GM12878 (cell line): ENCODE measurements around the gene GNG13. TPM values are rescaled to one million over a fixed set of nuclear protein-coding genes. Genes with fewer than 3 reads are reported as not detected.

Experiments used
- ATAC-seq: fragments of 200-7000 bp; cut with Tn5 transposase; 3 replicates; pipeline ENCODE4 v1.9.1; 2020; ENCODE audit warnings: mild to moderate bottlenecking, moderate library complexity
- BruUV-seq: library from RNA; stranded (reverse); fragments of 400-500 nt; replicated peaks from 2 replicates; lab custom pipeline; 2021; lab: Mats Ljungman, UMichigan
- CTCF ChIA-PET: fragments of 300-600 bp; sonication (Branson Sonifier 250); formaldehyde crosslinking; extraction: SDS; loops from one replicate; lab custom pipeline; 2021; ENCODE audit warnings: inconsistent platforms; lab: Yijun Ruan, JAX
- POLR2A ChIA-PET: fragments of 350-600 bp; formaldehyde crosslinking; extraction: SDS; loops from one replicate; lab custom pipeline; 2021; ENCODE audit warnings: inconsistent platforms; lab: Charles Lee
- RAD21 ChIA-PET: fragments of 300-600 bp; sonication (Branson Sonifier 250); formaldehyde crosslinking; loops from one replicate; lab custom pipeline; 2023; ENCODE audit warnings: antibody characterized with exemption; ENCODE audit not compliant: unreplicated experiment; lab: Charles Lee
- SMC1A ChIA-PET: fragments of 300-600 bp; sonication (Branson Sonifier 250); formaldehyde crosslinking; loops from one replicate; lab custom pipeline; 2023; ENCODE audit not compliant: unreplicated experiment, uncharacterized antibody; lab: Charles Lee
- DNase-seq: peaks from one replicate; pipeline ENCODE4 v3.0.0-alpha.2; 2011; ENCODE audit warnings: low read depth, low spot score
- FAIRE-seq: peaks from 3 replicates; lab custom pipeline; 2011; peaks lifted over from hg19 to GRCh38; lab: Jason Lieb, UNC
- H2AFZ ChIP-seq: 2 replicates; pipeline ENCODE4 v1.6.0; 2011; ENCODE audit warnings: low read depth, low read length, control low read depth; ENCODE audit not compliant: control insufficient read depth
- H3K27ac ChIP-seq: 2 replicates; pipeline ENCODE4 v1.5.1; 2011; ENCODE audit warnings: control low read depth; ENCODE audit not compliant: control insufficient read depth, insufficient read depth
- H3K27me3 ChIP-seq, 2 experiments: replicated peaks in 1 of 2; 2 replicates each; pipeline versions ENCODE4 v1.6.0 to v1.6.1; 2011; ENCODE audit warnings: low read length in 1 of 2; ENCODE audit not compliant: control insufficient read depth in 2 of 2, insufficient read depth in 2 of 2
- H3K36me3 ChIP-seq, 2 experiments: 2 replicates each; pipeline ENCODE4 v1.5.1; 2011; ENCODE audit warnings: low read length in 1 of 2; ENCODE audit not compliant: control insufficient read depth in 2 of 2, insufficient read depth in 2 of 2
- H3K4me1 ChIP-seq: 2 replicates; pipeline ENCODE4 v1.6.1; 2011; ENCODE audit warnings: mild to moderate bottlenecking, low read length, moderate library complexity, mixed read lengths; ENCODE audit not compliant: control insufficient read depth, insufficient read depth
- H3K4me2 ChIP-seq: 2 replicates; pipeline ENCODE4 v1.6.0; 2011; ENCODE audit warnings: control low read depth; ENCODE audit not compliant: control insufficient read depth, insufficient read depth
- H3K4me3 ChIP-seq: fragments of 200-600 bp; sonication (generic); 2 replicates; pipeline ENCODE4 v1.5.1; 2016
- H3K79me2 ChIP-seq: 2 replicates; pipeline ENCODE4 v1.6.0; 2011; ENCODE audit warnings: low read length; ENCODE audit not compliant: control insufficient read depth, insufficient read depth
- H3K9ac ChIP-seq: 2 replicates; pipeline ENCODE4 v1.8.0; 2011; ENCODE audit warnings: low read length, control low read depth, mixed read lengths; ENCODE audit not compliant: control insufficient read depth, insufficient read depth
- H3K9me3 ChIP-seq: replicated peaks from 3 replicates; pipeline ENCODE4 v1.5.1; 2011; ENCODE audit warnings: mild to moderate bottlenecking, low read length; ENCODE audit not compliant: control insufficient read depth, insufficient read depth
- H4K20me1 ChIP-seq: 2 replicates; pipeline ENCODE4 v1.6.0; 2011; ENCODE audit not compliant: control insufficient read depth, insufficient read depth
- BCLAF1 ChIP-seq: fragments of 450-650 bp; IDR thresholded peaks from 2 replicates; pipeline ENCODE4 v1.6.1; 2017; ENCODE audit warnings: antibody characterized with exemption, mild to moderate bottlenecking, moderate library complexity
- E4F1 ChIP-seq: fragments of 450-650 bp; IDR thresholded peaks from 2 replicates; pipeline ENCODE4 v1.6.1; 2018; ENCODE audit warnings: borderline replicate concordance, mild to moderate bottlenecking; ENCODE audit not compliant: partially characterized antibody
- EZH2 ChIP-seq: IDR thresholded peaks from 2 replicates; pipeline ENCODE4 v1.6.1; 2012; ENCODE audit warnings: low read depth, mild to moderate bottlenecking, control low read depth, inconsistent platforms, low read length, borderline replicate concordance; ENCODE audit not compliant: control insufficient read depth
- KLF5 ChIP-seq: fragments of 450-650 bp; IDR thresholded peaks from 2 replicates; pipeline ENCODE4 v1.6.1; 2014; ENCODE audit warnings: mild to moderate bottlenecking; ENCODE audit not compliant: partially characterized antibody
- REST ChIP-seq: IDR thresholded peaks from 2 replicates; pipeline ENCODE4 v1.6.1; 2012; ENCODE audit warnings: mild to moderate bottlenecking, low read depth, low read length
- SMARCA5 ChIP-seq: fragments of 450-650 bp; IDR thresholded peaks from 2 replicates; pipeline ENCODE4 v1.6.1; 2017; ENCODE audit warnings: mild to moderate bottlenecking
- SREBF2 ChIP-seq: IDR thresholded peaks from 2 replicates; pipeline ENCODE4 v1.6.1; 2012; ENCODE audit warnings: mild to moderate bottlenecking, low read length
- TAF1 ChIP-seq: IDR thresholded peaks from 2 replicates; pipeline ENCODE4 v1.6.1; 2011; ENCODE audit warnings: mild to moderate bottlenecking, low read depth, low read length, borderline replicate concordance
- TCF3 ChIP-seq: IDR thresholded peaks from 2 replicates; pipeline ENCODE4 v1.6.1; 2012; ENCODE audit warnings: low read depth, mild to moderate bottlenecking, low read length, borderline replicate concordance; ENCODE audit not compliant: insufficient read depth
- ZNF274 ChIP-seq: IDR thresholded peaks from one replicate; pipeline ENCODE4 v1.8.0; 2011; ENCODE audit not compliant: insufficient read length, insufficient read depth
- WGBS: methylation state at CpG from one replicate; pipeline ENCODE4 v1.1.6; 2016; ENCODE audit warnings: low lambda C conversion rate; ENCODE audit not compliant: insufficient replicate concordance, insufficient coverage; ENCODE audit errors: missing lambda C conversion rate; 5-methylcytosine and 5-hydroxymethylcytosine counted together
- in situ Hi-C: fragments of 300-500 bp; cut with MboI; formaldehyde crosslinking; loops from 9 replicates; pipeline ENCODE4 v1.14.3; 2018; ENCODE audit warnings: mixed read lengths
- intact Hi-C: fragments of 100-400 bp; cut with micrococcal nuclease; formaldehyde crosslinking; loops from one replicate; pipeline ENCODE4 v1.14.2; 2022; ENCODE audit not compliant: unreplicated experiment
- polyA plus RNA-seq, 11 experiments: library from polyadenylated mRNA; depleted of rRNA in 4 of 11; unstranded in 6 of 11; stranded (reverse) in 5 of 11; fragments of >200 nt; fragmentation: Nextera tagmentation in 4 of 11; fragmentation: Illumina TruSeq in 1 of 11; extraction: Ambion mirVana in 4 of 11; extraction: Trizol in 1 of 11; gene quantifications; 1 replicate in 1 of 11; 2 replicates in 10 of 11; pipeline versions ENCODE4 v1.2.1 to v1.2.3, GENCODE V29; 2011 to 2016; ENCODE audit warnings: inconsistent platforms in 2 of 11, missing spikeins in 2 of 11, low read depth in 1 of 11
- total RNA-seq, 4 experiments: library from RNA; depleted of rRNA in 3 of 4; stranded (reverse); fragments of >200 nt in 3 of 4; fragmentation: Illumina TruSeq in 1 of 4; extraction: Trizol in 1 of 4; gene quantifications; 2 replicates each; pipeline versions ENCODE4 v1.2.1 to v1.2.3, GENCODE V29; 2013 to 2021

The GNG13 gene
- total and polyA plus RNA-seq, 10 of the 15 experiments (the other 5 are each of a cell fraction or from before 2014, with no cell fraction given), result not detected

- ATAC-seq (no peak), DNase-seq (no peak), FAIRE-seq (no peak)
- TF ChIP-seq ZNF274 (no peak), TCF3 (no peak), KLF5 (no peak), REST (no peak), E4F1 (no peak), SREBF2 (no peak), SMARCA5 (no peak), EZH2 (no peak), BCLAF1 (no peak), TAF1 (no peak)
- ChIA-PET RAD21 (no interaction called here), SMC1A (no interaction called here), CTCF (no interaction called here), POLR2A (no interaction called here)
- Histone ChIP-seq H3K27me3 (no peaks in the 10 kb centered on the region), H4K20me1 (no peaks in the 10 kb centered on the region), H3K4me2 (no peak overlapping the region), H3K9ac (no peak overlapping the region), H3K27ac (no peak overlapping the region), H2AFZ (no peak overlapping the region), H3K36me3 (no peaks in the 10 kb centered on the region), H3K4me1 (no peaks in the 10 kb centered on the region), H3K9me3 (peaks cover 6% of the 10 kb centered on the region; the same call in 1 of the 3 replicates), H3K4me3 (no peak overlapping the region), H3K79me2 (no peaks in the 10 kb centered on the region)
- BruUV-seq, result no TSS peak
- WGBS, result 72% methylated on average over 20 of the region's 20 CpGs
- intact Hi-C loops (no loop called here), in situ Hi-C loops (no loop called here)
These were observed 43.2 kb upstream of the GNG13 start for GRCh38 chr16:843771-844170.
